ENCODE data around the gene SASH1. TPM values are rescaled to one million over a fixed set of nuclear protein-coding genes. Genes with fewer than 3 reads are reported as not detected.

Gene SASH1
- total and polyA plus RNA-seq, 2 of the 8 experiments (the other 6 are each of a cell fraction or from before 2014, with no cell fraction given), result 6.0 to 20.2 TPM

DNA sequence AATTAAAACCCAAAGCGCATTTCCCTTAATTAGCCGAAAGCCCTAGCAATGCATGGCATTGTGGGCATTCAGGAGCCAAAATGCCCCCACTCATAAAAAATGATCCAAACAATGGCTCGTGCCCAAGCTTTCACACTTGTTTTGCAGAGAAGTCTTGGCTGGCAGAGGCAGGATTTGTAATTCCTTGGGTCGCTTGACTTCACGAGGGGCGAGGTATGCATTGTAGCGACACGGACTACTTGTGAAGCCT, 613 bp upstream of the SASH1 start:
- H3K9ac ChIP-seq (replicated peaks in 1 of 4; ENCODE audit: extremely low read depth in 1 of 4, low read depth in 3 of 4, low read length in 3 of 4), result peak overlapping the region in 3 of 4 experiments; percentile 76 to 95 (median 93); a peak in 6 of 7 replicates
- TF ChIP-seq, protein P1, sequence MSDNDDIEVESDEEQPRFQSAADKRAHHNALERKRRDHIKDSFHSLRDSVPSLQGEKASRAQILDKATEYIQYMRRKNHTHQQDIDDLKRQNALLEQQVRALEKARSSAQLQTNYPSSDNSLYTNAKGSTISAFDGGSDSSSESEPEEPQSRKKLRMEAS (IDR thresholded peaks at IDR 0.05), result no peak

More for the DNA sequence above, 613 bp upstream of the SASH1 start:
- Histone ChIP-seq H3K14ac (ENCODE audit: insufficient read length) (no peak overlapping the region), H3K23ac (ENCODE audit: insufficient read length) (no peak overlapping the region), H4K91ac (replicated peaks; ENCODE audit: insufficient read length, low read length) (peak overlapping the region; percentile 48), H3K9me3 (ENCODE audit: insufficient read depth in 2 of 2, low read depth in 1 of 2, low read length in 1 of 2) (no peaks in the 10 kb centered on the region), H2BK15ac (ENCODE audit: low read length) (no peak overlapping the region), H3K79me2 (ENCODE audit: control insufficient read depth in 1 of 2, insufficient read depth in 2 of 2, low read length in 2 of 2) (peaks cover 0 to 35% of the 10 kb centered on the region in 2 experiments; a peak in 2 of 4 replicates), H2BK12ac (ENCODE audit: low read depth, low read length) (peak overlapping the region; percentile 13; the same call in 1 of the 2 replicates), H4K20me1 (replicated peaks in 1 of 2; ENCODE audit: control insufficient read depth in 1 of 2, insufficient read depth in 2 of 2, low read length in 2 of 2) (no peaks in the 10 kb centered on the region), H2AFZ (ENCODE audit: low read length) (peak overlapping the region; percentile 29; the same call in 1 of the 2 replicates), H2BK120ac (replicated peaks; ENCODE audit: low read depth, low read length) (peak overlapping the region; percentile 72), H3K4me3 (ENCODE audit: extremely low read depth in 1 of 4, insufficient read depth in 2 of 4, low read depth in 3 of 4, low read length in 4 of 4) (peak overlapping the region; percentile 72 to 99 (median 84)), H3K18ac (ENCODE audit: extremely low read depth, low read length) (peak overlapping the region; percentile 99), H2BK5ac (ENCODE audit: low read depth, low read length) (peak overlapping the region; percentile 98), H3K27me3 (replicated peaks in 1 of 4; ENCODE audit: control insufficient read depth in 3 of 4, extremely low read depth in 1 of 4, insufficient read depth in 3 of 4, low read length in 3 of 4) (no peaks in the 10 kb centered on the region), H3K4me1 (replicated peaks in 1 of 4; ENCODE audit: control insufficient read depth in 3 of 4, insufficient read depth in 4 of 4, low read length in 3 of 4) (peaks cover 4 to 25% (median 16%) of the 10 kb centered on the region in 4 experiments; a peak in 6 of 7 replicates), H3K56ac (replicated peaks; ENCODE audit: insufficient read length, low read depth, low read length) (peak overlapping the region; percentile 7), H4K8ac (ENCODE audit: extremely low read depth, insufficient read depth, low read length) (no peak overlapping the region), H3K4ac (replicated peaks; ENCODE audit: insufficient read length, low read depth, low read length) (peak overlapping the region; percentile 1), H3K23me2 (ENCODE audit: low read depth, low read length) (peaks cover 7% of the 10 kb centered on the region), H2BK20ac (ENCODE audit: low read length) (0 out of 2 replicates have a peak overlapping the region, but pooled peaks have one; percentile 72), H3K36me3 (ENCODE audit: control insufficient read depth in 2 of 4, insufficient read depth in 4 of 4, low read length in 3 of 4) (no peaks in the 10 kb centered on the region), H2AK5ac (ENCODE audit: low read depth, low read length) (no peak overlapping the region), H4K5ac (ENCODE audit: insufficient read length, low read depth, low read length) (peak overlapping the region; percentile 12), H3K79me1 (ENCODE audit: low read depth, low read length) (no peaks in the 10 kb centered on the region), H3K4me2 (ENCODE audit: insufficient read depth in 1 of 2, low read depth in 2 of 2, low read length in 2 of 2) (peak overlapping the region; percentile 65 to 70), H3K27ac (ENCODE audit: low read depth, low read length) (peak overlapping the region; percentile 94)
- FAIRE-seq, result no peak
- no peak for DNase-seq (ENCODE audit: low read depth in 1 of 2, low spot score in 2 of 2)
- WGBS, 2 experiments (ENCODE audit: extremely low coverage in 1 of 2, insufficient coverage in 1 of 2, insufficient read length in 1 of 2, insufficient replicate concordance in 2 of 2, low coverage in 1 of 2, low lambda C conversion rate in 2 of 2, missing lambda C conversion rate in 1 of 2), result 5% methylated on average over 8 of the region's 8 CpGs; no CpG with 5 or more reads in 1 of the 2 experiments
- CTCF ChIA-PET (ENCODE audit: partially characterized antibody), result no interaction called here
- POLR2A ChIA-PET (ENCODE audit: partially characterized antibody), result interaction anchor here (0.6 to 1.7 kb wide), 11 partner anchors 9 to 183 kb away, joined by 3 to 7 read pairs (median 4); no protein-coding TSS in a partner anchor

Data from H1 (cell line).